T-helper 9 cell (primary cell): Measurements from ENCODE around the gene HGS.
"Not testable (repeated sequence)": the region's sequence is repeated elsewhere in the genome, so short reads cannot be mapped to it uniquely, and the experiment has no call there.

Experiments
- DNase-seq: peaks from one replicate; pipeline ENCODE4 v3.0.0-alpha.2; 2020

The HGS gene

GRCh38 chr17:81655378-81656117, 28.3 kb upstream of the HGS start:
- no peak for DNase-seq

GRCh38 chr17:81656118-81656743, 27.6 kb upstream of the HGS start, which contains the start of gene PDE6G:
Gene PDE6G (minus strand): TSS chr17:81656542. CDS start chr17:81653305, 3,237 bp downstream.
- DNase-seq, result no peak

- DNase-seq, result no peak
These were observed 27.0 kb upstream of the HGS start for GRCh38 chr17:81656835-81657234.

GRCh38 chr17:81659038-81659437, 24.8 kb upstream of the HGS start:
- DNase-seq, result no peak

- no peak for DNase-seq
These were observed 23.4 kb upstream of the HGS start for GRCh38 chr17:81660441-81660840.

GRCh38 chr17:81662002-81662401, 21.8 kb upstream of the HGS start:
- no peak for DNase-seq

GRCh38 chr17:81664051-81664470, 19.8 kb upstream of the HGS start:
- DNase-seq, result no peak

GRCh38 chr17:81665205-81666091, 18.4 kb upstream of the HGS start:
- no peak for DNase-seq

GRCh38 chr17:81666092-81666341, 17.8 kb upstream of the HGS start:
- peak; percentile 15 for DNase-seq

GRCh38 chr17:81666342-81667191, 17.2 kb upstream of the HGS start, which contains the start of the genes CCDC137 and OXLD1:
Gene CCDC137 (plus strand): TSS chr17:81666737. CDS start chr17:81666767, 30 bp downstream.
Gene OXLD1 (minus strand): TSS chr17:81666605. CDS start chr17:81666577, 28 bp downstream.
- DNase-seq, result peak; percentile 89

- no peak for DNase-seq
These were observed 16.1 kb upstream of the HGS start for GRCh38 chr17:81667754-81668153.

- DNase-seq, result no peak
These were observed 11.3 kb upstream of the HGS start for GRCh38 chr17:81672504-81672903.

- no peak for DNase-seq
These were observed 10.9 kb upstream of the HGS start for GRCh38 chr17:81672954-81673353.

- DNase-seq, result no peak
These were observed 10.1 kb upstream of the HGS start for GRCh38 chr17:81673561-81674258.

- DNase-seq, result not testable (repeated sequence)
These were observed 8.1 kb upstream of the HGS start for GRCh38 chr17:81675515-81676221.

GRCh38 chr17:81676906-81677305, 6.9 kb upstream of the HGS start:
- no peak for DNase-seq

GRCh38 chr17:81680150-81680549, 3.7 kb upstream of the HGS start:
- DNase-seq, result no peak

GRCh38 chr17:81681672-81682071, 2.1 kb upstream of the HGS start:
- no peak for DNase-seq

- no peak for DNase-seq
These were observed 1.1 kb upstream of the HGS start for GRCh38 chr17:81682565-81683207.

GRCh38 chr17:81683208-81683583, 615 bp upstream of the HGS start:
- DNase-seq, result no peak

GRCh38 chr17:81684442-81684911, 666 bp downstream of the HGS start:
- no peak for DNase-seq
